ENCODE measurements around the gene TNFRSF12A. TPM values are rescaled to one million over a fixed set of nuclear protein-coding genes. Genes with fewer than 3 reads are reported as not detected.
A peak's percentile ranks its signal among the peaks of the same experiment; 100 is the strongest.

TNFRSF12A gene
- total RNA-seq, 1 donor from 2014 or later = 14.3 TPM

DNA sequence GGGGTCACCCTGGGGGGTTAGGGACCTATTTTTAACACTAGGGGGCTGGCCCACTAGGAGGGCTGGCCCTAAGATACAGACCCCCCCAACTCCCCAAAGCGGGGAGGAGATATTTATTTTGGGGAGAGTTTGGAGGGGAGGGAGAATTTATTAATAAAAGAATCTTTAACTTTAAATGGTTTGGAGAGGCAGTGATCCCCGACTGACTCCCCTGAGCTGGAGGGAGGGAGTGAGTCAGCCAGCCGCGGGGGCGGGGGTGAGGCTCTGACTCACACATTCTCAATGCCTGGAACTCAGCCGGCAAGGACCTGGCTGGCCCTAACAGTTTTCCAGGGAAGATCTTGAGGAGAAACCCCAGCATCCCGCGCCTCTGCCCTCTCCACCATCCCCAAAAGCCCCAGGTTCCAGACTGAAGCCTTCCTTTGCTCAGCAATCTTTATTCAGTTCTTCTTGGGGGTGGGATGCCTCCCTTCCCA, 2.1 kb downstream of the TNFRSF12A start:
- Histone ChIP-seq H2AFZ (replicated peaks) (no peak overlapping the region), H3K4me2 (peak overlapping the region; percentile 84), H4K20me1 (ENCODE audit: low read depth) (peaks cover 48% of the 10 kb centered on the region), H3K9me3 (ENCODE audit: low read depth) (no peaks in the 10 kb centered on the region), H3F3A (ENCODE audit: low read depth) (peaks cover 56% of the 10 kb centered on the region), H3K4me1 (peaks cover 18% of the 10 kb centered on the region), H3K27me3 (peaks cover 22% of the 10 kb centered on the region), H3K79me2 (ENCODE audit: low read depth) (peaks cover 18% of the 10 kb centered on the region), H3K36me3 (no peaks in the 10 kb centered on the region), H3K27ac (no peak overlapping the region), H3K9ac (no peak overlapping the region), H3K4me3 (peak overlapping the region; percentile 75)
- peak overlapping the region; percentile 88 for H3K27ac Mint-ChIP-seq
- H3K9me3 Mint-ChIP-seq = no peaks in the 10 kb centered on the region
- peaks cover 35% of the 10 kb centered on the region for H3K27me3 Mint-ChIP-seq (ENCODE audit: insufficient read depth, low read depth)
- peaks cover 48% of the 10 kb centered on the region for H3K4me1 Mint-ChIP-seq
- H3K4me3 Mint-ChIP-seq = peak overlapping the region; percentile 93
- TF ChIP-seq EZH2 (IDR thresholded peaks at IDR 0.05) = no peak
- TF ChIP-seq, protein P1, sequence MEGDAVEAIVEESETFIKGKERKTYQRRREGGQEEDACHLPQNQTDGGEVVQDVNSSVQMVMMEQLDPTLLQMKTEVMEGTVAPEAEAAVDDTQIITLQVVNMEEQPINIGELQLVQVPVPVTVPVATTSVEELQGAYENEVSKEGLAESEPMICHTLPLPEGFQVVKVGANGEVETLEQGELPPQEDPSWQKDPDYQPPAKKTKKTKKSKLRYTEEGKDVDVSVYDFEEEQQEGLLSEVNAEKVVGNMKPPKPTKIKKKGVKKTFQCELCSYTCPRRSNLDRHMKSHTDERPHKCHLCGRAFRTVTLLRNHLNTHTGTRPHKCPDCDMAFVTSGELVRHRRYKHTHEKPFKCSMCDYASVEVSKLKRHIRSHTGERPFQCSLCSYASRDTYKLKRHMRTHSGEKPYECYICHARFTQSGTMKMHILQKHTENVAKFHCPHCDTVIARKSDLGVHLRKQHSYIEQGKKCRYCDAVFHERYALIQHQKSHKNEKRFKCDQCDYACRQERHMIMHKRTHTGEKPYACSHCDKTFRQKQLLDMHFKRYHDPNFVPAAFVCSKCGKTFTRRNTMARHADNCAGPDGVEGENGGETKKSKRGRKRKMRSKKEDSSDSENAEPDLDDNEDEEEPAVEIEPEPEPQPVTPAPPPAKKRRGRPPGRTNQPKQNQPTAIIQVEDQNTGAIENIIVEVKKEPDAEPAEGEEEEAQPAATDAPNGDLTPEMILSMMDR (IDR thresholded peaks at IDR 0.05) = no peak
- no peak for TF ChIP-seq EZH2phosphoT487 (IDR thresholded peaks at IDR 0.05)
- peak; percentile 81 for DNase-seq (ENCODE audit: low spot score)
- H3K36me3 Mint-ChIP-seq = peaks cover 6% of the 10 kb centered on the region

DNA sequence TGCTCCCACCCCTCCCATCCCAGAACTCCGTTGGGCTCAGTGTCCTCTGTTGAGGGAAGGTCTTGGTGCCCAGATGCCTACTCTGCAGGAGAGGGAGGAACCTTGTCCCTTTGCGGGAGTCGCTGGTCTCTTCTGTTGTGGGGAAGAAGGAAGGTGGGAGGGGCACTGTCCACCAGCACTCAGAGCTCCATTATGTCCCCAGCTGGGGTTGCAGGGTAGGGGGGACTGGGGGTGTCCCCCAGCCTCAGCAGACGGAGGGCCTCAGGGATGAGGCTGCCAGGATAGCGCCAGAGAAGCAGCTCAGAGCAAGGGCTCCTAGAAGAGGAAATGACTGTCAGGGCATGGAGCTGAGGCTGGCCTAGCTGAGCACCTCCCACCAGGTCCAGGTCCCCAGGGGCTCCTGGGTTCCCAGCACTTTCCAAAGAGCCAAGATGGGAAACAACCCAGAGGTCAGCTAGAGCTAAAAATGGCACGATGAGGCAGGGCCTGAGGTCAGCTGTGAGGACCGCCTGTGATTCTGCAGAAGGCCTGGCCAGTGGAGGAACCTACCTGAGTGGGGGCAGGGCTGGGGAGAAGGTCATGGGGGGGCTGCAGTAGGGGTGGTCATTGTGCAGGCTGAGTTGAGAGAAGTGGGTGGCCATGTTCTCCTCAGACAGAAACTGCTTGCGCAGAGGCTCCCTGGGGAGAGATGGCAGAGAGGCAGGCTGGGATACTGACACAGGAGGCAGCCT, 2.7 kb downstream of the TNFRSF12A start:
- Histone ChIP-seq H3K79me2 (ENCODE audit: low read depth) (peaks cover 12% of the 10 kb centered on the region), H3K9ac (no peak overlapping the region), H2AFZ (replicated peaks) (no peak overlapping the region), H3K27me3 (peaks cover 17% of the 10 kb centered on the region), H3F3A (ENCODE audit: low read depth) (peaks cover 57% of the 10 kb centered on the region), H3K4me3 (peak overlapping the region; percentile 75), H3K4me1 (peaks cover 18% of the 10 kb centered on the region), H3K27ac (no peak overlapping the region), H3K4me2 (peak overlapping the region; percentile 84), H4K20me1 (ENCODE audit: low read depth) (peaks cover 51% of the 10 kb centered on the region), H3K36me3 (no peaks in the 10 kb centered on the region), H3K9me3 (ENCODE audit: low read depth) (no peaks in the 10 kb centered on the region)
- Mint-ChIP-seq H3K4me1 (peaks cover 50% of the 10 kb centered on the region), H3K27me3 (ENCODE audit: insufficient read depth, low read depth) (peaks cover 35% of the 10 kb centered on the region), H3K27ac (peak overlapping the region; percentile 88), H3K4me3 (peak overlapping the region; percentile 93), H3K9me3 (no peaks in the 10 kb centered on the region), H3K36me3 (peaks cover 6% of the 10 kb centered on the region)
- no peak for DNase-seq (ENCODE audit: low spot score)
- TF ChIP-seq, protein P1 (IDR thresholded peaks at IDR 0.05) = no peak
- TF ChIP-seq EZH2phosphoT487 (IDR thresholded peaks at IDR 0.05) = no peak
- no peak for TF ChIP-seq EZH2 (IDR thresholded peaks at IDR 0.05)

DNA sequence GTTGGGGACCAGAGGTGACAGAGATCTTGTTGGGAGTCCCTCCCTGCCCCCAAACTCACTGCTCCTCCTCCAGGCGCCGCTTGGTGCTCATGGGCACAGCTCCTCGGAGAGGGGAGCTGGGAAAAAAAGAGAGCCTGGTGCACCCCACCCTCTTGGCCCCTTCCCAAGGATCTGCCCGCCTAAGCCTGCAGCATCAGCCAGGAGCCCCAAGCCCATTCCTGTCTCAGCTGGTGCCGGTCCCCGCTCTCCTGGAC, 3.2 kb downstream of the TNFRSF12A start:
- no peak overlapping the region for H3K27ac ChIP-seq
- H3K79me2 ChIP-seq (ENCODE audit: low read depth) = peaks cover 10% of the 10 kb centered on the region
- H3K27me3 ChIP-seq = peaks cover 17% of the 10 kb centered on the region
- H3K27me3 Mint-ChIP-seq (ENCODE audit: insufficient read depth, low read depth) = peaks cover 34% of the 10 kb centered on the region
- H3K9me3 ChIP-seq (ENCODE audit: low read depth) = no peaks in the 10 kb centered on the region
- H3K9ac ChIP-seq = no peak overlapping the region
- no peaks in the 10 kb centered on the region for H3K9me3 Mint-ChIP-seq
- H3K27ac Mint-ChIP-seq = no peak overlapping the region
- H3F3A ChIP-seq (ENCODE audit: low read depth) = peaks cover 58% of the 10 kb centered on the region
- TF ChIP-seq, protein P1 (IDR thresholded peaks at IDR 0.05) = no peak
- TF ChIP-seq EZH2 (IDR thresholded peaks at IDR 0.05) (no peak), EZH2phosphoT487 (IDR thresholded peaks at IDR 0.05) (no peak)
- H3K4me3 Mint-ChIP-seq = peak overlapping the region; percentile 93
- H3K4me2 ChIP-seq = peak overlapping the region; percentile 84
- H2AFZ ChIP-seq (replicated peaks) = no peak overlapping the region
- DNase-seq (ENCODE audit: low spot score) = no peak
- H3K36me3 ChIP-seq = no peaks in the 10 kb centered on the region
- H3K4me1 Mint-ChIP-seq = peaks cover 47% of the 10 kb centered on the region
- peaks cover 6% of the 10 kb centered on the region for H3K36me3 Mint-ChIP-seq
- H3K4me3 ChIP-seq = peak overlapping the region; percentile 75
- peaks cover 19% of the 10 kb centered on the region for H3K4me1 ChIP-seq
- peaks cover 52% of the 10 kb centered on the region for H4K20me1 ChIP-seq (ENCODE audit: low read depth)
